Measurements from ENCODE around the gene RSU1. TPM values are rescaled to one million over a fixed set of nuclear protein-coding genes. Genes with fewer than 3 reads are reported as not detected.

Gene RSU1
- total RNA-seq, 6 donors from 2014 or later: 36.7 to 81.4 (median 48.0) TPM

GRCh38 chr10:16562891-16563290 lies 254.3 kb downstream of the RSU1 start:
- H3K27ac ChIP-seq: no peak overlapping the region
- H3K36me3 ChIP-seq: no peaks in the 10 kb centered on the region
- ATAC-seq (ENCODE audit: low FRiP score in 2 of 2) (no peak), DNase-seq (no peak)
- H3K9me3 ChIP-seq: no peaks in the 10 kb centered on the region
- no peaks in the 10 kb centered on the region for H3K4me1 ChIP-seq
- no peak overlapping the region for H3K4me3 ChIP-seq
- TF ChIP-seq POLR2A (IDR thresholded peaks at IDR 0.05) (no peak), EP300 (IDR thresholded peaks at IDR 0.05) (no peak), CTCF (IDR thresholded peaks at IDR 0.05) (no peak), POLR2AphosphoS5 (IDR thresholded peaks at IDR 0.05) (no peak)
- no peaks in the 10 kb centered on the region for H3K27me3 ChIP-seq
- 88 to 92% methylated on average over 6 of the region's 6 CpGs for WGBS, 2 donors

GRCh38 chr10:16559236-16559773 lies 257.9 kb downstream of the RSU1 start:
- DNase-seq (no peak), ATAC-seq (ENCODE audit: low FRiP score in 2 of 2) (no peak)
- Histone ChIP-seq H3K9me3 (no peaks in the 10 kb centered on the region), H3K27me3 (no peaks in the 10 kb centered on the region), H3K27ac (no peak overlapping the region), H3K4me1 (no peaks in the 10 kb centered on the region), H3K36me3 (no peaks in the 10 kb centered on the region), H3K4me3 (no peak overlapping the region)
- TF ChIP-seq POLR2AphosphoS5 (IDR thresholded peaks at IDR 0.05): no peak
- TF ChIP-seq EP300 (IDR thresholded peaks at IDR 0.05): no peak
- no peak for TF ChIP-seq POLR2A (IDR thresholded peaks at IDR 0.05)
- TF ChIP-seq CTCF (IDR thresholded peaks at IDR 0.05): no peak
- 66 to 81% methylated on average over 4 to 5 of the region's 5 CpGs for WGBS, 2 donors

GRCh38 chr10:16547973-16548372 lies 269.3 kb downstream of the RSU1 start:
- 81 to 83% methylated on average over 4 of the region's 4 CpGs for WGBS, 2 donors
- Histone ChIP-seq H3K27ac (no peak overlapping the region), H3K9me3 (no peaks in the 10 kb centered on the region), H3K27me3 (no peaks in the 10 kb centered on the region), H3K4me1 (no peaks in the 10 kb centered on the region), H3K36me3 (no peaks in the 10 kb centered on the region), H3K4me3 (no peak overlapping the region)
- DNase-seq (no peak), ATAC-seq (ENCODE audit: low FRiP score in 2 of 2) (no peak)
- TF ChIP-seq CTCF (IDR thresholded peaks at IDR 0.05): no peak

GRCh38 chr10:16545116-16545736 lies 272.0 kb downstream of the RSU1 start:
- TF ChIP-seq CTCF (IDR thresholded peaks at IDR 0.05) (peak; percentile 14 to 46 (median 26)), POLR2A (IDR thresholded peaks at IDR 0.05) (no peak)
- no peak for DNase-seq
- WGBS, 2 donors: 29 to 31% methylated on average over 7 of the region's 7 CpGs
- peak in 1 of 2 donors; percentile 57 for ATAC-seq (ENCODE audit: low FRiP score in 2 of 2)
- Histone ChIP-seq H3K27me3 (no peaks in the 10 kb centered on the region), H3K27ac (no peak overlapping the region), H3K9me3 (no peaks in the 10 kb centered on the region), H3K4me1 (no peaks in the 10 kb centered on the region), H3K4me3 (no peak overlapping the region), H3K36me3 (no peaks in the 10 kb centered on the region)

- no peaks in the 10 kb centered on the region for H3K4me1 ChIP-seq
- ATAC-seq (ENCODE audit: low FRiP score in 2 of 2): no peak
- H3K27ac ChIP-seq: no peak overlapping the region
- 75 to 77% methylated on average over 4 of the region's 4 CpGs for WGBS, 2 donors
- H3K9me3 ChIP-seq: no peaks in the 10 kb centered on the region
- no peaks in the 10 kb centered on the region for H3K36me3 ChIP-seq
- no peak overlapping the region for H3K4me3 ChIP-seq
- no peaks in the 10 kb centered on the region for H3K27me3 ChIP-seq
- no peak for TF ChIP-seq POLR2A (IDR thresholded peaks at IDR 0.05)
- no peak for TF ChIP-seq POLR2AphosphoS5 (IDR thresholded peaks at IDR 0.05)
- no peak for TF ChIP-seq EP300 (IDR thresholded peaks at IDR 0.05)
- TF ChIP-seq CTCF (IDR thresholded peaks at IDR 0.05): no peak
- DNase-seq: no peak
Observed at GRCh38 chr10:16544591-16544990, 272.6 kb downstream of the RSU1 start.
